ENCODE data around the gene FRAT1. TPM values are rescaled to one million over a fixed set of nuclear protein-coding genes. Genes with fewer than 3 reads are reported as not detected.

Gene FRAT1
- total and polyA plus RNA-seq, 2 of the 13 experiments (the other 11 are each of a cell fraction or from before 2014, with no cell fraction given): 1.7 to 2.3 TPM

GRCh38 chr10:97356918-97357317, 37.8 kb downstream of the FRAT1 start (continued):
- TF ChIP-seq ZBTB44 (CRISPR knock-in tag; IDR thresholded peaks at IDR 0.05) (no peak), SOX13 (IDR thresholded peaks at IDR 0.05) (no peak), SOX13 (CRISPR knock-in tag; conservative IDR thresholded peaks at IDR 0.05 in 1 of 2, IDR thresholded peaks at IDR 0.05 in 1 of 2) (no peak), TCF7 (IDR thresholded peaks at IDR 0.05; ENCODE audit: low read depth) (no peak), ZFYVE20 (CRISPR knock-in tag; IDR thresholded peaks at IDR 0.05; ENCODE audit: borderline replicate concordance, low read depth) (no peak), KLF9 (CRISPR knock-in tag; IDR thresholded peaks at IDR 0.05; ENCODE audit: low read depth) (no peak), ZNF709 (CRISPR knock-in tag; IDR thresholded peaks at IDR 0.05) (no peak), CBX1 (IDR thresholded peaks at IDR 0.05; ENCODE audit: low read depth) (no peak)

- BruUV-seq (replicated peaks): no TSS peak
- FAIRE-seq (no peak), DNase-seq (ENCODE audit: low spot score) (no peak), ATAC-seq (no peak)
- ChIA-PET CTCF (ENCODE audit: low intra/inter-chr PET ratio, low total read pairs) (no interaction called here), POLR2A (no interaction called here)
- H3K79me2 ChIP-seq (ENCODE audit: insufficient read depth, low read length): no peaks in the 10 kb centered on the region
- H4K20me1 ChIP-seq (ENCODE audit: insufficient read depth, low read length): no peaks in the 10 kb centered on the region
- intact Hi-C loops (cut with micrococcal nuclease; ENCODE audit: unreplicated experiment): no loop called here
- peaks cover 27 to 63% of the 10 kb centered on the region in 2 experiments; a peak in 4 of 5 replicates for H3K36me3 ChIP-seq (replicated peaks in 1 of 2; ENCODE audit: control insufficient read depth in 1 of 2, insufficient read depth in 2 of 2, low read length in 2 of 2)
- H3K9ac ChIP-seq (ENCODE audit: insufficient read depth, low read depth, low read length): no peak overlapping the region
- no peak overlapping the region for H2AFZ ChIP-seq (ENCODE audit: low read length)
- no peak overlapping the region for H3K4me3 ChIP-seq (replicated peaks in 1 of 3; ENCODE audit: insufficient read depth in 1 of 3, low read depth in 2 of 3, low read length in 3 of 3)
- H3K27ac ChIP-seq (ENCODE audit: extremely low read length, insufficient read depth, low read length): no peak overlapping the region
- no peaks in the 10 kb centered on the region for H3K4me1 ChIP-seq (ENCODE audit: insufficient read depth, low read length)
- in situ Hi-C loops (cut with HindIII; ENCODE audit: extremely low pct_ligation_motif_present, low pct_unique_long_range_greater_than_20kb): no loop called here
- no peaks in the 10 kb centered on the region for H3K9me3 ChIP-seq (ENCODE audit: low read length)
- H3K27me3 ChIP-seq (ENCODE audit: control insufficient read depth in 1 of 2, insufficient read depth in 2 of 2, low read length in 2 of 2): no peaks in the 10 kb centered on the region
- no peak overlapping the region for H3K4me2 ChIP-seq (ENCODE audit: low read depth, low read length)
- WGBS (ENCODE audit: low lambda C conversion rate): 98% methylated on average over 4 of the region's 4 CpGs
- TF ChIP-seq GATAD1 (CRISPR knock-in tag; IDR thresholded peaks at IDR 0.05): no peak
- TF ChIP-seq ELF4 (CRISPR knock-in tag; IDR thresholded peaks at IDR 0.05; ENCODE audit: borderline replicate concordance): no peak
- no peak for TF ChIP-seq NFKB2 (CRISPR knock-in tag; IDR thresholded peaks at IDR 0.05; ENCODE audit: borderline replicate concordance)
- TF ChIP-seq PLSCR1 (CRISPR knock-in tag; IDR thresholded peaks at IDR 0.05; ENCODE audit: borderline replicate concordance): no peak
- TF ChIP-seq FLYWCH1 (CRISPR knock-in tag; IDR thresholded peaks at IDR 0.05): no peak
- TF ChIP-seq CHCHD3 (CRISPR knock-in tag; IDR thresholded peaks at IDR 0.05): no peak
- TF ChIP-seq ESRRA (CRISPR knock-in tag; IDR thresholded peaks at IDR 0.05; ENCODE audit: low read depth): no peak
- no peak for TF ChIP-seq KLF12 (CRISPR knock-in tag; IDR thresholded peaks at IDR 0.05; ENCODE audit: borderline replicate concordance)
- no peak for TF ChIP-seq NPAS2 (CRISPR knock-in tag; IDR thresholded peaks at IDR 0.05; ENCODE audit: borderline replicate concordance)
- no peak for TF ChIP-seq ZNF660 (CRISPR knock-in tag; IDR thresholded peaks at IDR 0.05; ENCODE audit: borderline replicate concordance, low read depth)
- TF ChIP-seq ZNF468 (CRISPR knock-in tag; IDR thresholded peaks at IDR 0.05): no peak
- no peak for TF ChIP-seq SP4 (CRISPR knock-in tag; IDR thresholded peaks at IDR 0.05)
- no peak for TF ChIP-seq SOX13 (IDR thresholded peaks at IDR 0.05)
- TF ChIP-seq SOX13 (CRISPR knock-in tag; conservative IDR thresholded peaks at IDR 0.05 in 1 of 2, IDR thresholded peaks at IDR 0.05 in 1 of 2): no peak
- TF ChIP-seq SIN3A (IDR thresholded peaks at IDR 0.05; ENCODE audit: borderline replicate concordance, low read depth, low read length): no peak
- TF ChIP-seq ATF4 (CRISPR knock-in tag; IDR thresholded peaks at IDR 0.05): no peak
Measured at GRCh38 chr10:97358349-97358748, 39.3 kb downstream of the FRAT1 start.

All from HepG2 (cell line).